Measurements from ENCODE around the gene ITGB3. TPM values are rescaled to one million over a fixed set of nuclear protein-coding genes. Genes with fewer than 3 reads are reported as not detected.
A peak's percentile ranks its signal among the peaks of the same experiment; 100 is the strongest.

ITGB3 gene
- total and polyA plus RNA-seq, 10 of the 15 experiments (the other 5 are each of a cell fraction or from before 2014, with no cell fraction given): 0.69 to 22.8 (median 13.6) TPM

DNA sequence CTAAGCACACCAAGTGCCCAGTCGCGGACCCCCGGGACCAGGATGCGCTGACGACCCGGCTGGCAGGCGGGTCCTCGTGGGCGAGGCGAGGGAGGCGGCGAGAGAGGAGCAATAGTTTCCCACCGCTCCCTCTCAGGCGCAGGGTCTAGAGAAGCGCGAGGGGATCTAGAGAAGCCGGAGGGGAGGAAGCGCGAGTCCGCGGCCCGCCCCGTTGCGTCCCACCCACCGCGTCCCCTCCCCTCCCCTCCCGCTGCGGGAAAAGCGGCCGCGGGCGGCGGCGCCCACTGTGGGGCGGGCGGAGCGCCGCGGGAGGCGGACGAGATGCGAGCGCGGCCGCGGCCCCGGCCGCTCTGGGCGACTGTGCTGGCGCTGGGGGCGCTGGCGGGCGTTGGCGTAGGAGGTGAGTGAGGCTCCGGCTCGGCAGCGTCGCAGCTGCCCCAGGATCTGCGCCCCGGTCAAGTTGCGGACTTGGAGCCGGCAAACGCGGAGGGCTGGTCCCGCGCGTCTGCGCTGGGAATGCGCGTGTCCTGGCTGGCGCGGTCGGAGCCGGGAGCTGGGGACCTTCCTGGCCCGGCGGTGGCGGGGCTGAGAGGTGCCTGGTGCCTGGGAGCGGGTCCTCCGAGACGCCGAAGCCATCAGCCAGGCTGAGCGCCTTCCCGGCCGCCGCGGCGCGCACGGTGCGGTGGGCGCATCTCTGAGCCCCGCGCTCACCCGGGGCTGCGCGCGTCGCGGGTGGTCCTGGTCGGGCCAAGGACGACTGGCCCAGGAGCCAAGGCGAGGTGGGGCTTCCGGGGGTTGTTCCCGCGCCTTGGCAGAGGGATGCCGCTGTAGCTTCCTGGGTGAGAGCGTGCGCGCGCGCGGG is at the start of gene ITGB3 (continued):
- TF ChIP-seq SIX5 (IDR thresholded peaks at IDR 0.05; ENCODE audit: low read depth, low read length, severe bottlenecking) (no peak), FOS (IDR thresholded peaks at IDR 0.05; ENCODE audit: borderline replicate concordance, extremely low read depth, insufficient read length) (no peak), RBBP5 (conservative IDR thresholded peaks at IDR 0.05) (no peak), ASH2L (IDR thresholded peaks at IDR 0.05; ENCODE audit: borderline replicate concordance, low read depth) (no peak), TCF7 (IDR thresholded peaks at IDR 0.05; ENCODE audit: borderline replicate concordance) (no peak), NRF1 (conservative IDR thresholded peaks at IDR 0.05; ENCODE audit: low read depth, low read length) (0 out of 2 replicates have a peak, but pooled peaks have one; percentile 7), MYB (IDR thresholded peaks at IDR 0.05; ENCODE audit: borderline replicate concordance, low read depth, low read length) (no peak), TCF12 (IDR thresholded peaks at IDR 0.05; ENCODE audit: low read depth, low read length) (peak; percentile 56; the same call in 1 of the 2 replicates), ESRRA (IDR thresholded peaks at IDR 0.05; ENCODE audit: low read length) (no peak), EED (IDR thresholded peaks at IDR 0.05; ENCODE audit: low read depth) (0 out of 2 replicates have a peak, but pooled peaks have one; percentile 2), CBFB (IDR thresholded peaks at IDR 0.05; ENCODE audit: low read depth) (no peak), CHD1 (IDR thresholded peaks at IDR 0.05; ENCODE audit: low read depth, low read length) (0 out of 2 replicates have a peak, but pooled peaks have one; percentile 57), ZNF384 (IDR thresholded peaks at IDR 0.05; ENCODE audit: borderline replicate concordance, low read depth, low read length) (no peak)
- TF ChIP-seq, protein P1, sequence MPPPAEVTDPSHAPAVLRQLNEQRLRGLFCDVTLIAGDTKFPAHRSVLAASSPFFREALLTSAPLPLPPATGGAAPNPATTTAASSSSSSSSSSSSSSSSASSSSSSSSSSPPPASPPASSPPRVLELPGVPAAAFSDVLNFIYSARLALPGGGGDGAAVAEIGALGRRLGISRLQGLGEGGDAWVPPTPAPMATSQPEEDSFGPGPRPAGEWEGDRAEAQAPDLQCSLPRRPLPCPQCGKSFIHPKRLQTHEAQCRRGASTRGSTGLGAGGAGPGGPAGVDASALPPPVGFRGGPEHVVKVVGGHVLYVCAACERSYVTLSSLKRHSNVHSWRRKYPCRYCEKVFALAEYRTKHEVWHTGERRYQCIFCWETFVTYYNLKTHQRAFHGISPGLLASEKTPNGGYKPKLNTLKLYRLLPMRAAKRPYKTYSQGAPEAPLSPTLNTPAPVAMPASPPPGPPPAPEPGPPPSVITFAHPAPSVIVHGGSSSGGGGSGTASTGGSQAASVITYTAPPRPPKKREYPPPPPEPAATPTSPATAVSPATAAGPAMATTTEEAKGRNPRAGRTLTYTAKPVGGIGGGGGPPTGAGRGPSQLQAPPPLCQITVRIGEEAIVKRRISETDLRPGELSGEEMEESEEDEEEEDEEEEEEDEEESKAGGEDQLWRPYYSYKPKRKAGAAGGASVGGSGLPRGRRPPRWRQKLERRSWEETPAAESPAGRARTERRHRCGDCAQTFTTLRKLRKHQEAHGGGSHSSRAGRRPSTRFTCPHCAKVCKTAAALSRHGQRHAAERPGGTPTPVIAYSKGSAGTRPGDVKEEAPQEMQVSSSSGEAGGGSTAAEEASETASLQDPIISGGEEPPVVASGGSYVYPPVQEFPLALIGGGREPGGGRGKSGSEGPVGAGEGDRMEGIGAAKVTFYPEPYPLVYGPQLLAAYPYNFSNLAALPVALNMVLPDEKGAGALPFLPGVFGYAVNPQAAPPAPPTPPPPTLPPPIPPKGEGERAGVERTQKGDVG (CRISPR knock-in tag; IDR thresholded peaks at IDR 0.05): no peak
- TF ChIP-seq, protein P2, sequence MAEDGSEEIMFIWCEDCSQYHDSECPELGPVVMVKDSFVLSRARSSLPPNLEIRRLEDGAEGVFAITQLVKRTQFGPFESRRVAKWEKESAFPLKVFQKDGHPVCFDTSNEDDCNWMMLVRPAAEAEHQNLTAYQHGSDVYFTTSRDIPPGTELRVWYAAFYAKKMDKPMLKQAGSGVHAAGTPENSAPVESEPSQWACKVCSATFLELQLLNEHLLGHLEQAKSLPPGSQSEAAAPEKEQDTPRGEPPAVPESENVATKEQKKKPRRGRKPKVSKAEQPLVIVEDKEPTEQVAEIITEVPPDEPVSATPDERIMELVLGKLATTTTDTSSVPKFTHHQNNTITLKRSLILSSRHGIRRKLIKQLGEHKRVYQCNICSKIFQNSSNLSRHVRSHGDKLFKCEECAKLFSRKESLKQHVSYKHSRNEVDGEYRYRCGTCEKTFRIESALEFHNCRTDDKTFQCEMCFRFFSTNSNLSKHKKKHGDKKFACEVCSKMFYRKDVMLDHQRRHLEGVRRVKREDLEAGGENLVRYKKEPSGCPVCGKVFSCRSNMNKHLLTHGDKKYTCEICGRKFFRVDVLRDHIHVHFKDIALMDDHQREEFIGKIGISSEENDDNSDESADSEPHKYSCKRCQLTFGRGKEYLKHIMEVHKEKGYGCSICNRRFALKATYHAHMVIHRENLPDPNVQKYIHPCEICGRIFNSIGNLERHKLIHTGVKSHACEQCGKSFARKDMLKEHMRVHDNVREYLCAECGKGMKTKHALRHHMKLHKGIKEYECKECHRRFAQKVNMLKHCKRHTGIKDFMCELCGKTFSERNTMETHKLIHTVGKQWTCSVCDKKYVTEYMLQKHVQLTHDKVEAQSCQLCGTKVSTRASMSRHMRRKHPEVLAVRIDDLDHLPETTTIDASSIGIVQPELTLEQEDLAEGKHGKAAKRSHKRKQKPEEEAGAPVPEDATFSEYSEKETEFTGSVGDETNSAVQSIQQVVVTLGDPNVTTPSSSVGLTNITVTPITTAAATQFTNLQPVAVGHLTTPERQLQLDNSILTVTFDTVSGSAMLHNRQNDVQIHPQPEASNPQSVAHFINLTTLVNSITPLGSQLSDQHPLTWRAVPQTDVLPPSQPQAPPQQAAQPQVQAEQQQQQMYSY (CRISPR knock-in tag; IDR thresholded peaks at IDR 0.05): no peak
- TF ChIP-seq, protein P3, sequence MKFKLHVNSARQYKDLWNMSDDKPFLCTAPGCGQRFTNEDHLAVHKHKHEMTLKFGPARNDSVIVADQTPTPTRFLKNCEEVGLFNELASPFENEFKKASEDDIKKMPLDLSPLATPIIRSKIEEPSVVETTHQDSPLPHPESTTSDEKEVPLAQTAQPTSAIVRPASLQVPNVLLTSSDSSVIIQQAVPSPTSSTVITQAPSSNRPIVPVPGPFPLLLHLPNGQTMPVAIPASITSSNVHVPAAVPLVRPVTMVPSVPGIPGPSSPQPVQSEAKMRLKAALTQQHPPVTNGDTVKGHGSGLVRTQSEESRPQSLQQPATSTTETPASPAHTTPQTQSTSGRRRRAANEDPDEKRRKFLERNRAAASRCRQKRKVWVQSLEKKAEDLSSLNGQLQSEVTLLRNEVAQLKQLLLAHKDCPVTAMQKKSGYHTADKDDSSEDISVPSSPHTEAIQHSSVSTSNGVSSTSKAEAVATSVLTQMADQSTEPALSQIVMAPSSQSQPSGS (IDR thresholded peaks at IDR 0.05; ENCODE audit: low read length): no peak
- TF ChIP-seq, protein P4, sequence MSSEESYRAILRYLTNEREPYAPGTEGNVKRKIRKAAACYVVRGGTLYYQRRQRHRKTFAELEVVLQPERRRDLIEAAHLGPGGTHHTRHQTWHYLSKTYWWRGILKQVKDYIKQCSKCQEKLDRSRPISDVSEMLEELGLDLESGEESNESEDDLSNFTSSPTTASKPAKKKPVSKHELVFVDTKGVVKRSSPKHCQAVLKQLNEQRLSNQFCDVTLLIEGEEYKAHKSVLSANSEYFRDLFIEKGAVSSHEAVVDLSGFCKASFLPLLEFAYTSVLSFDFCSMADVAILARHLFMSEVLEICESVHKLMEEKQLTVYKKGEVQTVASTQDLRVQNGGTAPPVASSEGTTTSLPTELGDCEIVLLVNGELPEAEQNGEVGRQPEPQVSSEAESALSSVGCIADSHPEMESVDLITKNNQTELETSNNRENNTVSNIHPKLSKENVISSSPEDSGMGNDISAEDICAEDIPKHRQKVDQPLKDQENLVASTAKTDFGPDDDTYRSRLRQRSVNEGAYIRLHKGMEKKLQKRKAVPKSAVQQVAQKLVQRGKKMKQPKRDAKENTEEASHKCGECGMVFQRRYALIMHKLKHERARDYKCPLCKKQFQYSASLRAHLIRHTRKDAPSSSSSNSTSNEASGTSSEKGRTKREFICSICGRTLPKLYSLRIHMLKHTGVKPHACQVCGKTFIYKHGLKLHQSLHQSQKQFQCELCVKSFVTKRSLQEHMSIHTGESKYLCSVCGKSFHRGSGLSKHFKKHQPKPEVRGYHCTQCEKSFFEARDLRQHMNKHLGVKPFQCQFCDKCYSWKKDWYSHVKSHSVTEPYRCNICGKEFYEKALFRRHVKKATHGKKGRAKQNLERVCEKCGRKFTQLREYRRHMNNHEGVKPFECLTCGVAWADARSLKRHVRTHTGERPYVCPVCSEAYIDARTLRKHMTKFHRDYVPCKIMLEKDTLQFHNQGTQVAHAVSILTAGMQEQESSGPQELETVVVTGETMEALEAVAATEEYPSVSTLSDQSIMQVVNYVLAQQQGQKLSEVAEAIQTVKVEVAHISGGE (CRISPR knock-in tag; IDR thresholded peaks at IDR 0.05): no peak
